Spleen (tissue), 11 donors: Measurements from ENCODE around the gene EHBP1. TPM values are rescaled to one million over a fixed set of nuclear protein-coding genes. Genes with fewer than 3 reads are reported as not detected.

Experiments
- DNase-seq: peaks from one replicate; pipeline ENCODE4 v3.0.0-alpha.2; 2020
- H3K27ac ChIP-seq, 8 donors: fragments of 200-600 bp; sonication (generic) in 7 of 8; 1 replicate in 4 of 8; 2 replicates in 4 of 8; pipeline versions ENCODE4 v1.5.0 to v1.8.0; 2016 to 2021; ENCODE audit warnings: inconsistent platforms in 4 of 8, mild to moderate bottlenecking in 4 of 8, moderate library complexity in 1 of 8
- H3K27me3 ChIP-seq, 7 donors: fragments of 200-600 bp; sonication (generic) in 6 of 7; replicated peaks in 1 of 7; 1 replicate in 4 of 7; 2 replicates in 3 of 7; pipeline versions ENCODE4 v1.5.0 to v1.8.0; 2016 to 2021; ENCODE audit warnings: inconsistent platforms in 3 of 7, mild to moderate bottlenecking in 1 of 7
- H3K36me3 ChIP-seq, 6 donors: fragments of 200-600 bp; sonication (generic) in 5 of 6; 1 replicate in 4 of 6; 2 replicates in 2 of 6; pipeline versions ENCODE4 v1.5.0 to v1.8.0; 2016 to 2021; ENCODE audit warnings: inconsistent platforms in 2 of 6
- H3K4me1 ChIP-seq, 6 donors: fragments of 200-600 bp; sonication (generic) in 5 of 6; 1 replicate in 3 of 6; 2 replicates in 3 of 6; pipeline versions ENCODE4 v1.5.0 to v1.8.0; 2016 to 2021; ENCODE audit warnings: inconsistent platforms in 3 of 6
- H3K4me3 ChIP-seq, 8 donors: fragments of 200-600 bp; sonication (generic) in 7 of 8; 1 replicate in 4 of 8; 2 replicates in 4 of 8; pipeline versions ENCODE4 v1.5.0 to v1.8.0; 2016 to 2021; ENCODE audit warnings: inconsistent platforms in 4 of 8, mild to moderate bottlenecking in 4 of 8, moderate library complexity in 2 of 8
- H3K9me3 ChIP-seq, 8 donors: fragments of 200-600 bp; sonication (generic) in 7 of 8; 1 replicate in 4 of 8; 2 replicates in 4 of 8; pipeline versions ENCODE4 v1.5.0 to v1.8.0; 2016 to 2021; ENCODE audit warnings: inconsistent platforms in 4 of 8
- CTCF ChIP-seq, 11 experiments: fragments of 200-600 bp in 7 of 11; fragments of 450-650 bp in 4 of 11; sonication (generic) in 4 of 11; IDR thresholded peaks in 8 of 11; conservative IDR thresholded peaks in 3 of 11; 1 replicate in 7 of 11; 2 replicates in 4 of 11; pipeline versions ENCODE4 v1.4.0 to v1.8.0; 2016 to 2021; ENCODE audit warnings: antibody characterized with exemption in 11 of 11, inconsistent platforms in 4 of 11, mild to moderate bottlenecking in 1 of 11
- POLR2A ChIP-seq, 3 donors: fragments of 450-650 bp; IDR thresholded peaks; one replicate each; pipeline ENCODE4 v1.5.1; 2017; ENCODE audit warnings: antibody characterized with exemption in 3 of 3, mild to moderate bottlenecking in 1 of 3
- POLR2AphosphoS5 ChIP-seq, 3 donors: sonication (generic); formaldehyde crosslinking; IDR thresholded peaks; one replicate each; pipeline ENCODE4 v1.5.1; 2017; ENCODE audit warnings: antibody characterized with exemption in 3 of 3
- WGBS, 5 donors: extraction: QIAGEN DNeasy Blood & Tissue Kit in 3 of 5; methylation state at CpG; one replicate each; pipeline versions ENCODE4 v1.1.5 to v1.1.7; 2013 to 2018; 5-methylcytosine and 5-hydroxymethylcytosine counted together
- intact Hi-C: fragments of 100-400 bp; cut with DNase I; formaldehyde crosslinking; loops from one replicate; pipeline ENCODE4 v1.15.0; 2023; ENCODE audit warnings: low total_unique reads
- polyA plus RNA-seq, 3 donors: library from polyadenylated mRNA; stranded (reverse); fragments of 200-250 nt; gene quantifications; one replicate each; pipeline ENCODE4 v1.2.1, GENCODE V29; 2013
- total RNA-seq, 7 donors: library from RNA; depleted of rRNA in 3 of 7; stranded (reverse); fragments of >200 nt in 3 of 7; fragmentation: NEBNext Ultra II Directional in 4 of 7; extraction: Animal tissue kit (Norgen Biotek cat#: 25700) in 4 of 7; gene quantifications; one replicate each; pipeline versions ENCODE4 v1.1.0 to v1.2.1, GENCODE V29; 2016 to 2021
- donor health status: healthy with polysubstance abuse.
- donor health status: DM: no; HTN: no; CAD: no; lungs with moderate emphysema.
- donor health status: DM: no; HTN: no; CAD: no.
- donor health status: Bipolar disorder and iron deficiency.
- donor health status: healthy.
- donor health status: DM: no; HTN: no; CAD: no.
- donor health status: DM: yes; HTN: yes; CAD: no.

EHBP1 gene
- total and polyA plus RNA-seq, 10 donors: 5.0 to 44.2 (median 31.7) TPM

- H3K4me3 ChIP-seq: peak overlapping the region in 7 of 8 donors; percentile 6 to 60 (median 11)
- 4 to 7% (median 5%) methylated on average over 35 of the region's 35 CpGs for WGBS, 5 donors
- H3K36me3 ChIP-seq: no peaks in the 10 kb centered on the region
- DNase-seq: no peak
- TF ChIP-seq CTCF (IDR thresholded peaks at IDR 0.05 in 8 of 11, conservative IDR thresholded peaks at IDR 0.05 in 3 of 11) (no peak), POLR2AphosphoS5 (IDR thresholded peaks at IDR 0.05) (peak; percentile 48 to 77 (median 58)), POLR2A (IDR thresholded peaks at IDR 0.05) (no peak)
- peak overlapping the region in 2 of 8 donors; percentile 70 to 75 for H3K27ac ChIP-seq
- peaks cover 25 to 100% (median 100%) of the 10 kb centered on the region in 7 donors for H3K27me3 ChIP-seq
- H3K9me3 ChIP-seq: peaks cover 0 to 16% (median 0%) of the 10 kb centered on the region in 8 donors
- intact Hi-C loops: no loop called here
- peaks cover 35 to 72% (median 67%) of the 10 kb centered on the region in 6 donors for H3K4me1 ChIP-seq
Measured at GRCh38 chr2:63058144-63058920, 352.8 kb downstream of the EHBP1 start.

- peak overlapping the region in 7 of 8 donors; percentile 6 to 60 (median 11) for H3K4me3 ChIP-seq
Measured at GRCh38 chr2:63058921-63059792, 353.6 kb downstream of the EHBP1 start.

GRCh38 chr2:63059793-63060471 is 354.4 kb downstream of the EHBP1 start:
- Histone ChIP-seq H3K4me1 (peaks cover 24 to 56% (median 51%) of the 10 kb centered on the region in 6 donors), H3K36me3 (no peaks in the 10 kb centered on the region), H3K9me3 (peaks cover 0 to 16% (median 0%) of the 10 kb centered on the region in 8 donors), H3K27ac (peak overlapping the region in 3 of 8 donors; percentile 41 to 75 (median 70)), H3K4me3 (peak overlapping the region in 4 of 8 donors; percentile 11 to 60 (median 17)), H3K27me3 (peaks cover 26 to 100% (median 96%) of the 10 kb centered on the region in 7 donors)
- WGBS, 5 donors: 4 to 8% (median 6%) methylated on average over 28 to 39 of the region's 39 CpGs
- no peak for DNase-seq
- intact Hi-C loops: no loop called here
- TF ChIP-seq CTCF (IDR thresholded peaks at IDR 0.05 in 8 of 11, conservative IDR thresholded peaks at IDR 0.05 in 3 of 11): no peak
- no peak for TF ChIP-seq POLR2AphosphoS5 (IDR thresholded peaks at IDR 0.05)
- TF ChIP-seq POLR2A (IDR thresholded peaks at IDR 0.05): no peak

More at GRCh38 chr2:63058921-63059792, 353.6 kb downstream of the EHBP1 start:
- Histone ChIP-seq H3K9me3 (peaks cover 0 to 16% (median 0%) of the 10 kb centered on the region in 8 donors), H3K27ac (peak overlapping the region in 3 of 8 donors; percentile 41 to 75 (median 70)), H3K36me3 (no peaks in the 10 kb centered on the region), H3K27me3 (peaks cover 26 to 100% (median 97%) of the 10 kb centered on the region in 7 donors), H3K4me1 (peaks cover 30 to 64% (median 59%) of the 10 kb centered on the region in 6 donors)
- WGBS, 5 donors: 5 to 12% (median 6%) methylated on average over 46 to 67 of the region's 67 CpGs
- intact Hi-C loops: no loop called here
- no peak for DNase-seq
- TF ChIP-seq POLR2AphosphoS5 (IDR thresholded peaks at IDR 0.05) (peak in 1 of 3 donors; percentile 48), POLR2A (IDR thresholded peaks at IDR 0.05) (no peak), CTCF (IDR thresholded peaks at IDR 0.05 in 8 of 11, conservative IDR thresholded peaks at IDR 0.05 in 3 of 11) (no peak)
